Muscle of arm (tissue), 12 donors: Measurements from ENCODE around the gene ACTN1. TPM values are rescaled to one million over a fixed set of nuclear protein-coding genes. Genes with fewer than 3 reads are reported as not detected.
A peak's percentile ranks its signal among the peaks of the same experiment; 100 is the strongest.

Source experiments
- DNase-seq: peaks from one replicate; pipeline ENCODE4 v3.0.0-alpha.2; 2013
- polyA plus RNA-seq, 12 donors: library from polyadenylated mRNA; unstranded; fragments of 120-200 nt; gene quantifications; one replicate each; pipeline ENCODE4 v1.2.1, GENCODE V29; 2013; ENCODE audit not compliant: insufficient read length in 12 of 12

The ACTN1 gene
- polyA plus RNA-seq, 12 donors = 36.6 to 76.0 (median 44.0) TPM; not detected in 1

DNA sequence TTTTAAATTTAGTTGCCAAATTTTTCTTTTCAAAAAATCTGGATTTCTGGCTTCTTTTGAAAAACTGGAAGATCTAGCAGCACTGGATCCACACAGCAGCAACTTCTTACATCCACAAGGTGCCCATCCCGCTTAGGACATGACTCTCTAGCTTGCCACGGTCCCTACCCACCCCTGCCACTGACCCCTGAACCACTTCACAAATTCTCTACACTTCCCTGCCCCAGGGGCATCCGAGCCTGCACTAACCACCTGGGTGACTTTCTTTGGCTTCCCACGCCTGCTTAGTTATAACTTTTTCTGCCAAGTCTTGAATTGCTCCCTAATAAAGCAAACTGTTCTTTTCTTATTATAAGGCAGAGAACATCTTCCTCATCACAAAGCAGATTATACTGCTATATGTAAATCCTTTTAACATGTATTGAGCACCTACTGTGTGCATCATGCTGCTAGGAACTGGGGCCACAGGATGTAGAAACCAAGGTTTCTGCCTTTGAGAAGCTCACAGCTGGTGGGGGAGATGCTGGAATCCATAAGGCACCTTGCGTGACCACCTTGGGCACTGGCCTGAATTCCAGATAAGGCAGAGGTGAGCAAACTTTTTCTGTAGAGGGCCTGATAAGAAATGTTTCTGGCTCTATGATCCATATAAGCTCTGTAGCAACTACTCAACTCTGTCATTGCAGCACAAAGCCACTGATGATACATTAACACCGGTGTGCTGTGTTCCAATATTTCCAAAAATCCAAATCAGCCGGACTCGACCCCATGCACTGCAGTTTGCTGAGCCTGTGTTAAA, 59.8 kb downstream of the ACTN1 start:
- DNase-seq = no peak

DNA sequence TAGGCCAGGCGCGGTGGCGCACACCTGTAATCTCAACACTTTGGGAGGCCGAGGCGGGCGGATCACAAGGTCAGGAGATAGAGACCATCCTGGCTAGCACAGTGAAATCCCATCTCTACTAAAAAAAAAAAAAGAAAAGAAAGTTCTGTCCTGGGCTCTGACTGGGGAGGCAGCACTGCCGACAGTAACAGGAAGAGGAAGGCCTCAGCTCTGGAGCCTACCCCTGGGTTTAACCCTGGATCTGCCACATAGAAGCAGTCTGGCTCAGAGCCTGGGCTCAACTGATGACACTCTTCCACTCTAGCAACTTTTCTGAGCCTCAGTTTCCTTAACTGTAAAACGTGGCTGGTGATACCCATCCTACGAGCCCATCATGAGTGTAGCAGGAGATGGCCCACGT, 60.5 kb downstream of the ACTN1 start:
- no peak for DNase-seq

DNA sequence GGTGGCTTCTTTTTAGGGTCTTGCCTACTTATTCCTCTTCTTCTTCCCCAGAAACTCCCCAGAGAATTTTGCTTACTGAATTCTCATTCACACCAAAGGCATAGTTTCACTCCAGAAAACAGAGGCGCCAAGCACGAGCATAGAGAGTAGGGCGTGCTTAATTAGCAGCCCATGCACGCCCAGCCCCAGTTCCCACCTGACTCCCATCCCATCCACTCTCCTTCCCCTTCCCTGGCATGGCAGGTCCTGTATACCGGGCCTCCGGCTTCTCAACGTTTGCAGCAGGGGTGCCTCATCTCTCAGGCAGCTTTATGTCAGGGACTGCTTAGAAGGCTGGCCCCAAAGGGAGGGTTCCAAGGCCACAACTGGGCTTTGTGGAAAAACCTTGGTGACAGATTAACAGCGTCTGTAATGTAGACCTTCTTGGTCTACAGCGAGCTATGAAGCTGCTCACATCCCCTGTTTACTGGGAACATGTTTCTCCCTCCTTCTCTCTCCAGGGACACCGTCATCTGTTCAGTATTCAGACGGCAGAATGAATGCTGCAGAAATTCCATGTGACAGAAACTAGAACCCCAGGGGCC, 62.7 kb downstream of the ACTN1 start:
- no peak for DNase-seq

DNA sequence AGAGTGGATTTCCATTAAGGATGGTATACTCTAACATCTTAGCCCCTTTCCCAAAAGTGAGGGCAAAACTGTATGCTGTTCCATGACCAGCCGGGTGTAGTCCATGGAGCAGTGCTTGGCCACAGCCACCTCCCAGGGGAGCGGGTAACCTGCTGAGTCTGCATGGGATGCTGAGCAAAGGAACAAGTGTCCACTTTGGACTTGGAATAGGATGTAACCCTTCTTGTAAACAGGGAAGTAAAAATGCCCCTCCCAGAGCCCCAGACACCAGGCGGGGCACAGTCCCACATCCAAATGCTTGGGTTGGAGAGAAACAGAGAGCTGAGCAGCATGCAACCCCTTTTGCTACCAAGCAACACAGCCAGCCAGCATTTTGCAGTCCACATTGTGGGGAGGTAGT, 65.6 kb downstream of the ACTN1 start:
- DNase-seq = no peak

DNA sequence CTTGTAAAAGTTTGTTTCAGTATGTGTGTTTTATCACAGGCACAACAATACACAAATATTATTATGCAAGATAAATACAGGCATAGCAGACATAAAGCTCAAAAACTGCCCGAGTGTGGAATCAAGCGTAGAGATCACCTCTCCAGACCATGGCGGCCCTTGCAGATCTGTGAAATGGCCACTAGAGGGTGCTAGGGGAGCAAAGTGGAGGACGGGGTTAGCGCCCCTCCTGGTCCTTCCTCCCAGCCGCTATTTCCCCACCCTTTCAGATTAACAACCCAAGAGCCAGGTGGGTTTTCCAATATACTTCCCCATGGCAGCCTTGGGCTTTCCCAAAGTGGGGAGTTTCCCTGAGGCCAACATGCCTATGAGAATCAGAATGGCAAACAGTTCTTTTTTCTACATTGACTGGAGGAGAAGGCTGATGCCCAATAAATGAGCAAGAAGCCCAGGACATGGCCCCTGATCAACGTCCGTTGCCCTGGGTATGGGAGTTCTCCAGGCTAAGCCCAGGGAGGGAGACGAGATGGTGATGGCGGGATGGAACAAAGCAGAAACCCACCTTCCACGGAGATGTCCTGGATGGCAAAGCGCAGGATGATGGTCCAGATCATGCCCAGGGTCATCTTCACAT, 67.4 kb downstream of the ACTN1 start:
- peak; percentile 83 for DNase-seq

DNA sequence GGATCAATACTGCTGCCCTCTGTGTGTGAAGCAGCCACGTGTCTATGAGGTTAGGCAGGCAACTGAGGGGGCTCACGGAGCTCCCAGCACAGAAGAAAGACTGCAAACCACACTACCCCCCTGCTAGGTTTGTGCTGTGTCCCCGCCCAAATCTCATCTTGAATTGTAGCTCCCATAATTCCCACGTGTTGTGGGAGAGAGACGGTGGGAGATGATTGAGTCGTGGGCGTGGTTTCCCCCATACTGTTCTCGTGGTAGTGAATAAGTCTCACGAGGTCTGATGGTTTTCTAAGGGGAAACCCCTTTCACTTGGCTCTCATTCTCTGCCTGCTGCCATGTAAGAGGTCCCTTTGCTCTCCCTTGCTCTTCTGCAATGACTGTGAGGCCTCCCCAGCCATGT, 68.6 kb downstream of the ACTN1 start:
- no peak for DNase-seq

DNA sequence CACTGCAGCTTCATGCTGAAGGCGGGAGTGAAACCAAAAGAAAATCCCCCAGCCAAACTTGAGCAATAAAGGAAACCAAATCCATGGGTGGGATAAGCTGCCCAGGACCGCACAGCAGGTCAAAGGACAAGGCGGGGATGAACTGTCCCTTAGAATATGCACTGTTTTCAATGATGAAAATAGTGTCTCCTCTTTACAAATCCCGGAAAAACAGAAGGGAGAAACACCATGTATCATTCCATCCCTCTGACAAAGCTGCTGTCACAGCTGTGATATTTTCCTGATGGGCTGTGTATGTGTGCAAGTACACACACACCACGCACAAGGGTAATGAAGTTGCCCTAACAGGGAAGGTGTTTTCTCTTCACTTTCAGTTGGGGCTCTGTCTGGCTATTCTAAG, 70.3 kb downstream of the ACTN1 start:
- no peak for DNase-seq

DNA sequence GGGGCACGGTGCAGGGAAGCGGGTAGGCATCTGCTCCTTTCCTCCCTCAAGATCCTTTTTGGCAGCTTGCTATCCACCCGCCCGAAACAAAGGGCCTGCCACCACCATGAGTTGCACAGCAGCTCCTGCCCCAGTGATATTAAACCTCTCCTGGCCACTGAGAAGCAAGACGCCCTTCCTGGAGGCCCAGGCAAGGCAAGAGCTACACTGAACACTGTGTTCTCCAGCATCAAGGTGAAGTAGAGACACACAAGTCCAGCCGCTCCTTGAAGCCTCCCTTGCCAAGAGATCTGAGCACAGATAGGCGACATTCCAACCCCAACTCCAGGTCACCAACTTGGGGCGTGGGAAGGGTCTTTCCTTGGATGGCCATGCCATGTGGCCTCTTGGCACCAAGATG, 70.9 kb downstream of the ACTN1 start:
- no peak for DNase-seq

DNA sequence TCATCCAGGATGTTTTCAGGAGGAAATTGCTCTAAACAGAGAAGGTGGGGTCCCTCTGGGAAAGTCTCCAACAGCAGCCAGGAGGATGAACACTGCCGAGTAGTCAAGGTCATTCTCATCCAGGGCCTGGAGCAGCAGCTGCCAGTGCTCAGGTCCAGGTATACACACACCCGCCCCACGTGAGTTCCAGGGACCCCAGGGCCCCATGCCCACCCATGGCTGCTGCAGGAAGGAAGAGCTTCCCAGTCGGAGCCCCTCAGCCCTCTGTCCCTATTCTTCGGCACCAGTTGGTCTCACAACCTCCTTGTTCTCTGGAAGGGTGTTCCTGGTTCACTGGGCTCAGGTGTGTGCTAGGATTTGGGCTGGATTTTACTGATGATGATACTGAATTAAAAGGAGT, 72.7 kb downstream of the ACTN1 start:
- no peak for DNase-seq

DNA sequence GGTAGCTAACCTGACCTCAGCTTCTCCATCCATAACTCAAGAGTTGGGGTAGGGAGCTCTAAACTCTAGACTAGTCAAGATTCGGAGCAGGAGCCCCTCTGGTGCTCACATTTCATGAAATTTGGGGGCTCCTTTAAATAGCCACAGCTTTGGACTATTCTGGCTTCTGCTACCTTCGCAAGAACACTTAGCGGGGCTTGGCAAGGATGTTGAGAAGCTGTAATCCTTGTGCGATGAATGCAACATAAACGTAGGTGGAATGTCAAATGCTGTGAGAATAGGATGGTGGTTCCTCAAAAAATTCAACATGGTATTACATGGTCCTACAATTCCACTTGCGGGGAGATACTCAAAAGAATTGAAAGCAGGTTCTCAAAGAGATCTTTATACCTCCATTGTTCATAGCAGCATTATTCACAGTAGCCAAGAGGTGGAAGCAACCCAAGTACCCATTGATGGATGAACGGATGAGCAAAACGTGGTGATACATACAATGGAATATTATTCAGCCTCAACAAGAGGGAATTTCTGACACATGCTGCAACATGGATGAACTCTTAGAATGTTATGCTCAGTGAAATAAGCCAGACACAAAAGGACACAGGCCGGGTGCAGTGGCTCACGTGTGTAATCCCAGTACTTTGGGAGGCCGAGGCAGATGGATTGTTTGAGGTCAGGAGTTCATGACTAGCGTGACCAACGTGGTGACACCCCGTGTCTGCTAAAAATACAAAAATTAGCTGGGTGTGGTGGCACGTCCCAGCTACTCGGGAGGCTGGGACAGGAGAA, 73.8 kb downstream of the ACTN1 start:
- DNase-seq = no peak

DNA sequence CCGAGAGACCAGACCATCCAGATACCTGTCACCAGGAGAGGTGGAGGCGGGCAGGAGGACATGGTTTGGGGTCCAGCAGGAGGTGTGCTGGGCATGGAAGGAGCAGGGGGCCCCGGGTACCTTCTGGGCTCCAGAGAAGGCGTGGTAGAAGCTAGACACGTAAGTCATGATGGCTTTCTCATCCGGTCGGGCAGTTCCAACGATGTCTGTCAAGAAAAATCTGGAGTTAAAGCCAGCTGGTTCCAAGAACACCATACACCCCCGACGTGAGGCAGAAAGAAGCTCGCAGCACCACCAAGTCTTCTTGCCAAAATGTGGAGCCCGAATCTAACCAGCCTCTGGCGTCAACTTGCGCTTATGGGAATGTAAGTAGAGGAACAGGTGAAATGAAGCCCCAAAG, 76.7 kb downstream of the ACTN1 start:
- no peak for DNase-seq

DNA sequence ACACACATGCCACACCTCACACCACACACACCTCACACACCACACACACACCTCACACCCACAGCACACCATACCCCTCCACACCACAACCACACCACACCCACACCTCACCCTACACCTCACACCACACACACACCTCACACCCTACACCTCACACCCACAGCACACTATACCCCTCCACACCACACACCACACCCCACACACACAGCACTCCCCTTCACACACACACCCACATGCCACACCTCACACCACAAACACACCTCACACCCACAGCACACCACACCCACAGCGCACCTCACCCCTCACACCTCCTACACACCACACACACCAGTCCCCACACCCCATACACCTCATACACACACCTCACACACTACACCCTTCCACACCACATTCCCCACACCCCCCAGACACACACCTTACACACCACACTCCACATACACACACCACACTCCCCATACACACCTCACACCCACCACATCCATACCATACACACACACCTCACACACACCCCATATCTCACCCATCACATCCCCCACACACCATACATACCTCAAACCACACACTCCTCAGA, 80.0 kb downstream of the ACTN1 start:
- no peak for DNase-seq

DNA sequence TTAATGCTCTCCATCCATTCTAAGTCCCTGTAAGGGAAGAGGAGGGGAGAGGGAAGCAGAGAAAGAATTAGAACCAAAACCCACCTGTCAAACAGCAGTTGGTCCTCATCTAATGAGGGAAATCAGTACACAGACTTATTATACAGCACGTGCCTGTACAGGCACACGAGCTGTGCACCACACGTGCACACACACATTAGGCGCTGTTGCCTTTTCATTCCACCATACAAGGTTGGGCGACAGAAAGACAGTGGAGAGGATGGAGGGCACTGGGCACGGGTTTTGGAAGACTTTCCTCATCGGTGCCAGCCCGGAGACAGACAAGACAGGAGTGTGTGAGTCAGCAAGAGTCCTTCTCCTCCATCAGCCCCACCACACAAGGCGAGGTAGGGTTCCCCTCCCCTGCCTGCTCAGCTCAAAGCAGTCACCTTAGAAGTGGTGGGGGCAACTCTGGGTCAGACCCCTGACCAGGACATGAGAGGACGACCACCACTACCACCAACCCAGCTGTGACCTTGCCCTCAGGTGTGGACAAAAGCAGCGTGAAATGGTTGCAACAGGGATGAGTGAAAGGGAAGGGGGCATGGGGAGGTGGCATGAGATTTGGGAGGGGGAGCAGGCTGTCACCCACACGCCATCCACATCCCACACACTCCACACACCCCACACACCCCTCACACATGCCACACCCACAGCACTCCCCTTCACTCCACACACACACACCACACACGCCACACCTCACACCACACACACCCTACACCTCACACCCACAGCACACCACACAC, 80.7 kb downstream of the ACTN1 start:
- no peak for DNase-seq

DNA sequence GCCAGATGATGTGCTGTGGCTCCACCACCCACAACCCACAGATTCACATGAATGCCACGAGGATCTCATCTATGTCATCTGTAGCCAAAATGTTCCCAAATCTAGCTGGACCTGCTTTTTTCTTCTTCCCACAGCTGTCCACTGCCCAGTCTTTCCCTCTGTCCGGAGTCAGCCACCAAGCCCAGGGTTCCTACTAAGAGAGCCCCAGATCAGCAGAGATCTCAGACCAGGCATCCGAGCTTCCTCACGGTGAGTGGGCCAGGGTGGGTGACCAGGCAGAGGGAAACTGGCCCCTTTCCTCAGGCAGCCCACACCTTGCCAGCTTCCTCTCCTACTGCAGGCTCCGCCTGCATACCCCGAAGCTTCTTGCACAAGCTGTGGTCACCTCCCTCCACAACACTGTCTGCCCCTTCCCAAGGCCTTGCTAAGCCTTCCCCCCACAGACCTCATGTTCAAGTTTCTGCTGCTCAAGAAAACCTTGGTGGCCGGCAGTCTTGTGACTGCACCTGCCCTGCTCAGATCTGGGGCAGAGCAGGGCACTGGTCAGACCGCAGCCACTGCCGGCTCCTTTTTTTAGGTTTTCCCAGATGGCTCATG, 81.4 kb downstream of the ACTN1 start:
- DNase-seq = no peak

DNA sequence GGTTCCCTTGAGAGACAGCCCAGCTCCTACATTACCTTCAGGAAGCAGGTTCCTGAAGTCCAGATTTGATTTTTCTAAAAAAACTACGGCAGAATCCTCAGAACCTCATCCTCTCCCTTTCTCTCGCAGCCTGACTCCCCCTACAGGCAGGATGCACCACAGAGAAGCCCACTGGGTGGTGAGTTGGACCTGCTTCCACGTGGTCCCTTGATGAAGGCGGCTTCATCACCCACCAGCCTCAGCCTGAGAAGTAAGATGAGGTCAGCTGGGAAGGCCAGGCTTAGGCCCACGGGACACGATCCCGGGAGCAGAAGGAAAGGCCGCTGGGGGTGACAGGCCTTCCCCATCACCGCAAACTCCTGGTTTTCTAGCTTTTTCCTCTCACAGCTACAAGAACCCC, 83.0 kb downstream of the ACTN1 start:
- no peak for DNase-seq

DNA sequence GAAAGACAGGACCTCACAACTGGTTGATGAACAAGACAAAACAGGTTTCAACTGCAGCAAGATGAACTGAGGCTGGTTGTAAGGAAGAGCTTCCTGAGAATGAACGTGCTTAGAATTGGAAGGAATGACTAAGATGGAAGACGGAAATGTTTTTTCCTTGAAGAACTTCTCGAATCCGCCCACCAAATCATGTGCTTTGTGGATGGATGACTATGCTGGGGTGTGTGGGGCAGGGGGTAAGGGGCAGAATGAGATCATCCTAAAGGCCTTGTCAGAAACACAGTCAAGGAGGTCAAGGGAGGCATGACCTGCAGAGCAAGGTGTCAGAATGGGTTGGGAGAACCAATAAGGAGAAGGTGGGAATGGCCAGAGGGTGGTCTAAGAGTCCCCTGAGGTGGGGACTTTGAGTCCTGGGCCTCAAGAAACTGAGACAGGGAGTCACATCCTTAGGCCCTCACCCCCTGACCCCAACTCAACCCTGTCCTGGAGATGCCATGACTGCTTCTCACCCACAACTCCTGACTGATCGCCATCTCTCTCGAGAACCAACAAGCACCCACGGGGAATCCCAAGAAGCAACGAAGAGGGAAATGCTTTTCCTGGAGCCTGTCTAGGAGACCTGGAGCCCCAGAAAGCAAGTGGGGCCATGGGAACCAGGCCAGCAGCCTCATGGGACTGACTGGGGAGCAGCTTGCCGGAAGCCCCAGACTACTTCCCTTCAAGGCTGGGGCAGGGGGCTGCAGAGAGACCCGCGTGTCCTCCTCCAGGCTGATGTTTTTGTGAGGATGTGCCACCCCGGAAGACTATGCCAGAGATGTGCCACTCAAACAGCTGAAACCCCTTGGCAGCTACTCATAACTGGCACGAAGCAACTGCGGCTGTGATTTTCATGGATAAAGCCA, 84.0 kb downstream of the ACTN1 start:
- no peak for DNase-seq

DNA sequence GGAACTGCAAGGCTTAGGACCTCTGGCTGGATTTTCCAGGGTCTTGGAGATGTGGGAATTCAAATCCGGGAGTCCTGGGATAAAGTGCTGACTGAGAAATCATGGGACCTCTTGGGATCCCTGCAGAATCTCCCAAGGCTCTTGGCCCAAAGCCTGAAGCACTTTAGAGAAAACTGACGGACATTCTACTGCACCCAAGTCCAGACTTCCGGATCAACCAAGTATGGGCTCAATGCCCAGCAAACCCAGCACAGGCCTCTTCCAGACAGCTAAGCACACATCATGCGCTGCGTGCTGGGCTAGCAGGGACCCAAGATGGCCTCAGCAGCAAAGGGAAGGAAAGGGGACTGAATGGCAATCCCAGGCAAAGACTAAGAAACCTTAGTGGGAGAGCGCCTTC, 85.0 kb downstream of the ACTN1 start:
- DNase-seq = no peak

DNA sequence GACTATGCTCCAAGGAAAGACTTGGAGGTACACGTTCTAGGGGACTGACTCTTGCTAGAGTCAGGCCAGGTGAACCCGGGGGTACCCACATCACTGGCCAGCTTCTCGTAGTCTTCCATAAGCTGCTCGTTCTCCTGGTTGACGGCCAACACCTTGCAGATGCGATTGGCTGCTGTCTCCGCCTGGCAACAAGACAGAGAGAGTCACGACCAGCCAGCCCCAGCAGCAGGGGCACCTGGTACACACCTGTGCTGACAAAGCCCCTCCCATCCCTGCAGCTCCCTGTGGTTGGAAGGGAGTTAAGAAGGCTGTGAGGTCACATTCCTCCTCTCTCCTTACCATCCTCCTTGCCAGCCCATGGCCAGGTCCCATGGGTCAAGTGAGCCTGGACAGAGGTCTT, 85.5 kb downstream of the ACTN1 start:
- DNase-seq = no peak

DNA sequence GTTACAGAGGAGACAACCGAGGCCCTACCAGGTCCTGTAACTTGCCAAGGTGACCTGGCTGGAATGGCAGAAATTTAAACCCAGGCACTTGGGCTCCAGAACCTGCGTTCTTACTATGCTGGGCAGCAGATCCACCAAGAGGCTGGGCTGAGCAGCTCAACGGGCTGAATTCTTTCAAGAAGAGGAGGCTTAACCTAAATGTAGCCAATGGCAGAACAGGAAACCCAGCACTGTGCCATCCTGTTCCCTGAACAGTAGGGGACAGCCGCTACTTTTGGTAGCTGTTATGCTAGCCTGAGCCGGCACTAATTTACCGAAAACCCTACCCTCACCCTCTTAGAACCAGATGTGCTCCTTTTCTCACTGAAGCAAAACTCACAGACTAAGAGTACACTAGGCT, 86.1 kb downstream of the ACTN1 start:
- DNase-seq = no peak
